Measurements from ENCODE around the gene FYTTD1. TPM values are rescaled to one million over a fixed set of nuclear protein-coding genes. Genes with fewer than 3 reads are reported as not detected.
"Not testable (repeated sequence)": the region's sequence is repeated elsewhere in the genome, so short reads cannot be mapped to it uniquely, and the experiment has no call there.

FYTTD1 gene
- total and polyA plus RNA-seq, 10 donors, result 10.9 to 52.6 (median 30.1) TPM

DNA sequence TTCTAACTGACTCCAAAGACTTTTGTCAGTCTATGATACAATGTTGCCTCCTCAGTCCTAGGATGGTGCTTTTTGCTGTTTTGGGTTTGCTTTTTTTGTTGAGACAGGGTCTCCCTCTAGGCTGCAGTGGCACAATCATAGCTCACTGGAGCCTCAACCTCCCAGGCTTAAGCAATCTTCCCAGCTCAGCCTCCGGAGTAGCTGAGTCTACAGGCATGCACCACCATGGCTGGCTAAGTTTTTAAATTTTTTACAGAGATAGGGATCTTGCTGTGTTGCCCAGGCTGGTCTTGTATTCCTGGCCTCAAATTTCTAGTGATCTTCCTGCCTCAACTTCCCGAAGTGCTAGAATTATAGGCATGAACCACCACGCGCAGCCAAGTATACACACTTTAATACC lies 35.4 kb upstream of the FYTTD1 start:
- H3K9me3 ChIP-seq, result no peaks in the 10 kb centered on the region
- no peaks in the 10 kb centered on the region for H3K27me3 ChIP-seq (replicated peaks in 1 of 7)
- intact Hi-C loops (cut with DNase I; ENCODE audit: low total_unique reads), result no loop called here
- no peak for DNase-seq
- peak overlapping the region in 7 of 8 donors; percentile 14 to 92 (median 89) for H3K27ac ChIP-seq
- no peak overlapping the region for H3K4me3 ChIP-seq
- 93 to 98% (median 95%) methylated on average over 4 of the region's 4 CpGs for WGBS, 5 donors
- peaks cover 21 to 47% (median 30%) of the 10 kb centered on the region in 6 donors for H3K4me1 ChIP-seq
- TF ChIP-seq POLR2A (IDR thresholded peaks at IDR 0.05), result no peak
- TF ChIP-seq, protein P1, sequence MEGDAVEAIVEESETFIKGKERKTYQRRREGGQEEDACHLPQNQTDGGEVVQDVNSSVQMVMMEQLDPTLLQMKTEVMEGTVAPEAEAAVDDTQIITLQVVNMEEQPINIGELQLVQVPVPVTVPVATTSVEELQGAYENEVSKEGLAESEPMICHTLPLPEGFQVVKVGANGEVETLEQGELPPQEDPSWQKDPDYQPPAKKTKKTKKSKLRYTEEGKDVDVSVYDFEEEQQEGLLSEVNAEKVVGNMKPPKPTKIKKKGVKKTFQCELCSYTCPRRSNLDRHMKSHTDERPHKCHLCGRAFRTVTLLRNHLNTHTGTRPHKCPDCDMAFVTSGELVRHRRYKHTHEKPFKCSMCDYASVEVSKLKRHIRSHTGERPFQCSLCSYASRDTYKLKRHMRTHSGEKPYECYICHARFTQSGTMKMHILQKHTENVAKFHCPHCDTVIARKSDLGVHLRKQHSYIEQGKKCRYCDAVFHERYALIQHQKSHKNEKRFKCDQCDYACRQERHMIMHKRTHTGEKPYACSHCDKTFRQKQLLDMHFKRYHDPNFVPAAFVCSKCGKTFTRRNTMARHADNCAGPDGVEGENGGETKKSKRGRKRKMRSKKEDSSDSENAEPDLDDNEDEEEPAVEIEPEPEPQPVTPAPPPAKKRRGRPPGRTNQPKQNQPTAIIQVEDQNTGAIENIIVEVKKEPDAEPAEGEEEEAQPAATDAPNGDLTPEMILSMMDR (IDR thresholded peaks at IDR 0.05 in 8 of 11, conservative IDR thresholded peaks at IDR 0.05 in 3 of 11), result no peak
- TF ChIP-seq POLR2AphosphoS5 (IDR thresholded peaks at IDR 0.05), result no peak
- H3K36me3 ChIP-seq, result peaks cover 0 to 45% (median 19%) of the 10 kb centered on the region in 6 donors

DNA sequence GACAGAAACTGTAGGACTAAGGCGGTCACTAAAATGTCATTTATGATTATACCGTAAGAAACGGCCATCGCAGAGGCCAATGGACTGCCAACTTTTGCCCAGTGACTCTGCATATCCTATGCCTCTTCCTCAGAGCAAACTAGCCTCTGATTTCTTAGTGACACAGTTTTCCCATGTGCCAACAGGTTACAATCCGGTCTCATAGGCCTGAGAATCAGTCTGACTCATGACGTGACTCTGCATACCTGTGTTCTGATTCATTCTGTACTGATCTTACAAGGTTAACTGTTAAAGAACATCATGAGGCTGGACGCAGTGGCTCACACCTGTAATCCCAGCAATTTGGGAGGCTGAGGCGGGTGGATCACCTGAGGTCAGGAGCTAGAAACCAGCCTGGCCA lies 30.8 kb upstream of the FYTTD1 start:
- intact Hi-C loops (cut with DNase I; ENCODE audit: low total_unique reads), result no loop called here
- H3K36me3 ChIP-seq, result peaks cover 0 to 56% (median 19%) of the 10 kb centered on the region in 6 donors
- peaks cover 0 to 16% (median 13%) of the 10 kb centered on the region in 8 donors for H3K9me3 ChIP-seq
- no peaks in the 10 kb centered on the region for H3K27me3 ChIP-seq (replicated peaks in 1 of 7)
- no peak overlapping the region for H3K27ac ChIP-seq
- TF ChIP-seq, protein P1 (IDR thresholded peaks at IDR 0.05 in 8 of 11, conservative IDR thresholded peaks at IDR 0.05 in 3 of 11), result no peak
- TF ChIP-seq POLR2AphosphoS5 (IDR thresholded peaks at IDR 0.05) (no peak), POLR2A (IDR thresholded peaks at IDR 0.05) (no peak)
- DNase-seq, result no peak
- peaks cover 0 to 17% (median 7%) of the 10 kb centered on the region in 6 donors for H3K4me1 ChIP-seq
- no peak overlapping the region for H3K4me3 ChIP-seq
- 93 to 97% (median 94%) methylated on average over 8 of the region's 8 CpGs for WGBS, 5 donors

DNA sequence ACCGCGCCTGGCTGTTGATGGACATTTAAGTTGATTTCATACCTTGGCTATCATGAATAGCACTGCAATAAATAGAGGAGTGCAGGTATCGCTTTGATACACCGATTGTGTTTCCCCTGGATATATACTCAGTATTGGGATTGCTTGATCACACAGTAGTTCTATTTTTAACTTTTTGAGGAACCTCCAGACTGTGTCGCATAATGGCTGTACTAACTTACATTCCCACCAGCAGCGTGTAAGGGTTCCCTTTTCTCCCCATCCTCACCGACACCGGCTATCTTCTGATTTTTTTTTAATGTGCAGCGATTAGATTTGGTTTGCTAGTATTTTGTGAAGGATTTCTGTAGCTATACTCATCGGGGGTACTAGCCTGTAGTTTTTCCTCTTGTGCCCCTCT lies 29.0 kb upstream of the FYTTD1 start:
- no peak overlapping the region for H3K27ac ChIP-seq
- intact Hi-C loops (cut with DNase I; ENCODE audit: low total_unique reads), result no loop called here
- no peak for DNase-seq
- H3K36me3 ChIP-seq, result peaks cover 0 to 40% (median 19%) of the 10 kb centered on the region in 6 donors
- TF ChIP-seq POLR2AphosphoS5 (IDR thresholded peaks at IDR 0.05) (no peak), POLR2A (IDR thresholded peaks at IDR 0.05) (no peak)
- TF ChIP-seq, protein P1 (IDR thresholded peaks at IDR 0.05 in 8 of 11, conservative IDR thresholded peaks at IDR 0.05 in 3 of 11), result no peak
- no peaks in the 10 kb centered on the region for H3K27me3 ChIP-seq (replicated peaks in 1 of 7)
- 89 to 93% (median 92%) methylated on average over 10 of the region's 10 CpGs for WGBS, 5 donors
- H3K9me3 ChIP-seq, result peaks cover 0 to 16% (median 13%) of the 10 kb centered on the region in 8 donors
- H3K4me3 ChIP-seq, result no peak overlapping the region
- peaks cover 0 to 26% (median 16%) of the 10 kb centered on the region in 6 donors for H3K4me1 ChIP-seq

DNA sequence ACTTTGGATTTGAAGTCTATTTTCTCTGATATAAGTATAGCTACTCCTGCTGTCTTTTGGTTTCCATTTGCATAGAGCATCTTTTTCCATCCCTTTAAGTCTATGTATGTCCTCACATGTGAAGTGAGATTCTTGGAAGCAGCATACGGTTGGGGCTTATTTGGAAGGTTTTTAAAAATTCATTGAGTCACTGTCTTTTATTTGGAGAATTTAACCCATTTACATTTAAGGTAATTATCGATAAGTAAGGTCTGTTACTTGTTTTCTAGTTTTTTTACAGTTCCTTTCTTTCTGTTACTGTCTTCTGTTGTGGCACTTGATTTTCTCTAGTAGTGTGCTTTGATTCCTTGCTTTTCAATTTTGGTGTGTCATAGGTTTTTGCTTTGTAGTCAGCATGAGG lies 26.9 kb upstream of the FYTTD1 start:
- Histone ChIP-seq H3K4me1 (peaks cover 0 to 40% (median 18%) of the 10 kb centered on the region in 6 donors), H3K4me3 (no peak overlapping the region), H3K9me3 (peaks cover 0 to 16% (median 13%) of the 10 kb centered on the region in 8 donors), H3K27ac (no peak overlapping the region), H3K27me3 (replicated peaks in 1 of 7) (no peaks in the 10 kb centered on the region), H3K36me3 (peaks cover 0 to 23% (median 2%) of the 10 kb centered on the region in 6 donors)
- intact Hi-C loops (cut with DNase I; ENCODE audit: low total_unique reads), result no loop called here
- WGBS, 5 donors, result 95 to 99% (median 96%) methylated on average over 2 of the region's 2 CpGs
- DNase-seq, result no peak
- TF ChIP-seq POLR2AphosphoS5 (IDR thresholded peaks at IDR 0.05), result no peak

DNA sequence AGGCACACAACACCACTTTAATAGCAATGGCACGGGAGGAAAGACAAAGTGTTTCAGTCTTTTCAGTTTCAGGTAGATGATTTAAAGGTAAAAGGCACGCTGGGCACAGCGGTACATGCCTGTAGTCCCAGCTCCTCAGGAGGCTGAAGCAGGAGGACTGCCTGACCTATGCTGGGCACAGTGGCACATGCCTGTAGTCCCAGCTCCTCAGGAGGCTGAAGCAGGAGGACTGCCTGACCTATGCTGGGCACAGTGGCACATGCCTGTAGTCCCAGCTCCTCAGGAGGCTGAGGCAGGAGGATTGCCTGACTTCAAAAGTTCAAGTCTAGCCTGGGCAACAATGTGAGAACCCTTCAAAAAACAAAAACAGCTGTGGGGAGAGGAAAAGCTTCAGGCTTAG lies 21.8 kb upstream of the FYTTD1 start:
- H3K27me3 ChIP-seq (replicated peaks in 1 of 7); DNase-seq; intact Hi-C loops (cut with DNase I; ENCODE audit: low total_unique reads); H3K9me3 ChIP-seq; H3K4me3 ChIP-seq; H3K36me3 ChIP-seq: not testable (repeated sequence)
- peaks cover 0 to 82% (median 38%) of the 10 kb centered on the region in 6 donors for H3K4me1 ChIP-seq
- H3K27ac ChIP-seq, result peak overlapping the region in 5 of 8 donors; percentile 27 to 70 (median 62)
- WGBS, 5 donors, result 74 to 95% (median 95%) methylated on average over 3 of the region's 3 CpGs
